ENCODE measurements around the gene WDR82. TPM values are rescaled to one million over a fixed set of nuclear protein-coding genes. Genes with fewer than 3 reads are reported as not detected.
A peak's percentile ranks its signal among the peaks of the same experiment; 100 is the strongest.

The WDR82 gene
- total and polyA plus RNA-seq, 2 of the 4 experiments (the other 2 are of a cell fraction), result 38.1 to 68.1 TPM

DNA sequence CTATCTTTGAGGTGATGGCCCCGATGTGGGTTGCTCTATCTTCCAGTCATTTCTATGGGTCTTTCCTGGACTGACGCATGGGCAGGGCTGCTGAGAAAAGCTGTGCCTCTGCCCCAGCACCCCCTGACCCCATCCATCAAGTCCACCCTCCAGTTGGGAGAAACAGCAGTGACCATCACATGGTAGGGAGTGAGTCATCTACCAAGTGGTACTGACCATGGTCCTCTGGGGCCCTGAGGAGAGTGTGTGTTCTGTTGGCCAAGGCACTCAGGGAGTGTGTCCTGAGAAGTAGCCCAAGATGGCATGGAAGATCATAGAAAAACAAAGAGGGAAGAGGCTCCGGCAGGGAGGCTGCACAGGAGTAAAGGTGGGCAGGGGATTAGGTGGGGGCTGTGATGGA, 36.0 kb upstream of the WDR82 start:
- Histone ChIP-seq H4K5ac (ENCODE audit: low read depth, low read length) (no peak overlapping the region), H3K4ac (ENCODE audit: low read depth, low read length) (no peak overlapping the region), H3K18ac (ENCODE audit: low read depth, low read length) (no peak overlapping the region), H3K4me1 (ENCODE audit: control insufficient read depth, insufficient read depth, low read length) (peaks cover 12% of the 10 kb centered on the region), H3K79me1 (ENCODE audit: low read depth in 1 of 2, low read length in 2 of 2) (no peaks in the 10 kb centered on the region; a peak in 1 of 4 replicates), H4K8ac (ENCODE audit: low read depth in 2 of 2, low read length in 2 of 2) (no peak overlapping the region), H2BK120ac (ENCODE audit: low read depth, low read length) (no peak overlapping the region), H3K4me2 (ENCODE audit: low read depth, low read length) (no peak overlapping the region), H3K27ac (ENCODE audit: insufficient read depth, low read length) (no peak overlapping the region), H2AK5ac (ENCODE audit: low read depth, low read length) (no peak overlapping the region), H2BK15ac (ENCODE audit: low read depth, low read length) (no peak overlapping the region), H3K27me3 (ENCODE audit: control insufficient read depth, insufficient read depth, low read length) (no peaks in the 10 kb centered on the region), H2AK9ac (replicated peaks; ENCODE audit: low read depth, low read length, poor library complexity) (peak overlapping the region; percentile 79), H3K9me3 (ENCODE audit: control insufficient read depth, insufficient read depth, low read length) (no peaks in the 10 kb centered on the region), H4K20me1 (ENCODE audit: insufficient read depth, low read length) (no peaks in the 10 kb centered on the region), H3K56ac (ENCODE audit: extremely low read depth, insufficient read depth, low read length) (no peak overlapping the region), H2BK5ac (ENCODE audit: low read depth, low read length, poor library complexity, severe bottlenecking) (no peak overlapping the region), H2AFZ (replicated peaks; ENCODE audit: low read length, poor library complexity) (no peak overlapping the region), H3K23ac (ENCODE audit: low read depth, low read length) (no peak overlapping the region), H3K36me3 (ENCODE audit: control insufficient read depth, insufficient read depth, low read length) (peaks cover 3% of the 10 kb centered on the region; the same call in 1 of the 2 replicates), H3K14ac (replicated peaks; ENCODE audit: low read depth, low read length) (no peak overlapping the region), H2BK20ac (ENCODE audit: low read depth, low read length) (no peak overlapping the region), H3K9ac (ENCODE audit: low read depth, low read length) (no peak overlapping the region), H3K9me1 (ENCODE audit: insufficient read depth, low read length) (peaks cover 12% of the 10 kb centered on the region), H4K91ac (ENCODE audit: insufficient read depth, low read depth, low read length) (no peak overlapping the region), H3K4me3 (ENCODE audit: insufficient read depth, low read depth, low read length) (no peak overlapping the region)
- intact Hi-C loops (cut with micrococcal nuclease), result no loop called here
- dilution Hi-C loops (cut with HindIII; ENCODE audit: low sequenced_read_pairs, unreplicated experiment), result no loop called here
- ATAC-seq (ENCODE audit: low read depth), result no peak
- POLR2A ChIA-PET (ENCODE audit: unreplicated experiment), result no interaction called here
- no CpG with 5 or more reads among the region's 3 CpGs for WGBS, 2 experiments (ENCODE audit: extremely low coverage in 2 of 2, insufficient read length in 1 of 2)
- TF ChIP-seq FOS (IDR thresholded peaks at IDR 0.05; ENCODE audit: low read depth, low read length), result peak; percentile 13; the same call in 1 of the 2 replicates
- TF ChIP-seq, protein P1, sequence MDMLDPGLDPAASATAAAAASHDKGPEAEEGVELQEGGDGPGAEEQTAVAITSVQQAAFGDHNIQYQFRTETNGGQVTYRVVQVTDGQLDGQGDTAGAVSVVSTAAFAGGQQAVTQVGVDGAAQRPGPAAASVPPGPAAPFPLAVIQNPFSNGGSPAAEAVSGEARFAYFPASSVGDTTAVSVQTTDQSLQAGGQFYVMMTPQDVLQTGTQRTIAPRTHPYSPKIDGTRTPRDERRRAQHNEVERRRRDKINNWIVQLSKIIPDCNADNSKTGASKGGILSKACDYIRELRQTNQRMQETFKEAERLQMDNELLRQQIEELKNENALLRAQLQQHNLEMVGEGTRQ (IDR thresholded peaks at IDR 0.05; ENCODE audit: low read depth, low read length), result 0 out of 2 replicates have a peak, but pooled peaks have one; percentile 31
- TF ChIP-seq, protein P2, sequence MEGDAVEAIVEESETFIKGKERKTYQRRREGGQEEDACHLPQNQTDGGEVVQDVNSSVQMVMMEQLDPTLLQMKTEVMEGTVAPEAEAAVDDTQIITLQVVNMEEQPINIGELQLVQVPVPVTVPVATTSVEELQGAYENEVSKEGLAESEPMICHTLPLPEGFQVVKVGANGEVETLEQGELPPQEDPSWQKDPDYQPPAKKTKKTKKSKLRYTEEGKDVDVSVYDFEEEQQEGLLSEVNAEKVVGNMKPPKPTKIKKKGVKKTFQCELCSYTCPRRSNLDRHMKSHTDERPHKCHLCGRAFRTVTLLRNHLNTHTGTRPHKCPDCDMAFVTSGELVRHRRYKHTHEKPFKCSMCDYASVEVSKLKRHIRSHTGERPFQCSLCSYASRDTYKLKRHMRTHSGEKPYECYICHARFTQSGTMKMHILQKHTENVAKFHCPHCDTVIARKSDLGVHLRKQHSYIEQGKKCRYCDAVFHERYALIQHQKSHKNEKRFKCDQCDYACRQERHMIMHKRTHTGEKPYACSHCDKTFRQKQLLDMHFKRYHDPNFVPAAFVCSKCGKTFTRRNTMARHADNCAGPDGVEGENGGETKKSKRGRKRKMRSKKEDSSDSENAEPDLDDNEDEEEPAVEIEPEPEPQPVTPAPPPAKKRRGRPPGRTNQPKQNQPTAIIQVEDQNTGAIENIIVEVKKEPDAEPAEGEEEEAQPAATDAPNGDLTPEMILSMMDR (conservative IDR thresholded peaks at IDR 0.05; ENCODE audit: low read depth, low read length), result no peak
- CTCF ChIA-PET, result interaction anchor here (1.1 kb wide), 1 partner anchor 25 kb away, joined by 3 read pairs; no protein-coding TSS in a partner anchor
- no TSS peak for BruUV-seq (replicated peaks)
- no peak for DNase-seq
- in situ Hi-C loops (cut with MboI; ENCODE audit: low sequenced_read_pairs), result no loop called here

Data from IMR-90 (cell line).